GM21576 (cell line): ENCODE data around the gene PAX5.
A peak's percentile ranks its signal among the peaks of the same experiment; 100 is the strongest.

Source experiments
- ATAC-seq: cut with Tn5 transposase; IDR thresholded peaks from one replicate; pipeline ENCODE4 v1.9.1; 2021; ENCODE audit warnings: mild to moderate bottlenecking, moderate library complexity; ENCODE audit not compliant: unreplicated experiment

Gene PAX5

DNA sequence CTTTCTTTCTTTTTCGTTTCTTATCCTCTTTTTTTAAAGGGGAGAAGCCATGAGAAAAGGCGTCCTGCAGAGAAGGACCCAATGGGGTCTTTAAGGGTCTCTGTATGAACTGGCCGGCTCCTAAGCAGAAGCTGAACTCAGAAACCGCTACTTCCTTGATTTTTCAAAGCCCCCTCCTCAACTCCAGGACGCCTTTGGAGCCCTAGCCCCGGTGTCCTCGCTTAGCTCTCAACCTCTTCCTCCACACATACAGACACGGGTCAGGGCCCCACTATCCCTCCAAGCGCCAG is 8.3 kb downstream of the PAX5 start:
- ATAC-seq: no peak

- no peak for ATAC-seq
These were observed 8.8 kb downstream of the PAX5 start for GRCh38 chr9:37025071-37025822.

DNA sequence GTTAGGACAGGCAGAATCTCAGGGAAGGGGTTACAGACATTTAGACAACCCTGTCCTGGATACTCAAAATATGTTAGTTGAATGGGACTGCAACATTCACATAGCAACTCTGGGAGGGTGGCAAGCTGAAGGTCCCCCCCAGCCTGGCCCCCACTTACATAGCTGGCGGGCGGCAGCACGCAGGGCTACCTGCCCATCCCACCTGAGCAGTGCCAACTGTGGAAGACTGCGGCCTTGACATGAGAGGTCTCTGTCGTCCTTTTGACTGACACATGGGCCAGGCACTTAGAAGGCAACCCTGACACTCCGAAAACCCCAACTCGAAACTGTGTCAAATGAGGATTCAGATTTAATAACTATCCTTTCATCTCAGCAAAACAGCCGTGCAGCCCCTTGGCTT is 16.5 kb downstream of the PAX5 start:
- ATAC-seq: no peak

GRCh38 chr9:37011530-37011929 is 22.5 kb downstream of the PAX5 start:
- no peak for ATAC-seq

DNA sequence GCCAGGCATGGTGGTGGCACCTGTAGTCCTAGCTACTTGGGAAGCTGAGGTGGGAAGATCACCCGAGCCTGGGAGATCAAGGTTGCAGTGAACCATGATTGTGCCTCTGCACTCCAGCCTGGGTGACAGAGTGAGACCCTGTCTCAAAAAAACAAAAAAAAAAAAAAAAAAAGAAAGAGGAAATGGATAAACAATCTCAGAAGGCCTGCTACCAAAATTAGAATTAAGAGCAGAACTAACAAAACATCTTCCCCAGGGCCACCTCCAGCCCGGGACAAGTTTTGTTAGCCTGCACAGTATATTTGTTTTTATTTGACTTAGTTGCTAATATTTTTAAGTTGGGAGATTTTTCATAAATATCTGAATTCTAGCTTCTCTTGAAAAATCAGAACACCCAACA is 23.1 kb downstream of the PAX5 start:
- no peak for ATAC-seq

DNA sequence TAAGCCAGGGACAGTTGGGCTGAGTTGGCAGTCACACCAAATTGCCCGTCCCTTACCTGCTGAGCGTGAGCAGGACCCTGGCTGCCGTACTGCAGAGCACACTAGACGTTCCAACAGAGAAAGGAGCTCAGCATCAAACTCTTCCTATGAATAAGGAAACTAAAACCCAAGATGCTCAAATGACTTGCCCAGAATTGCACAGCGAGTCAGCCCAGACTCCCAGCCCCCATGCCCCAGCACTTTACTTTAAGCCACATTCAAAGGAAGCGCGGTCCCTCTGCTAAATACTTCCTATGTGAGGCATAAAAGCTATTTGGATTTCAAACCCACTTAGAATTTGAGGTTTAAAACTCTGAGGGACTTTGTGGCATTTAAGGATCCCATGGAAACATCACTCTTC is 23.9 kb downstream of the PAX5 start:
- no peak for ATAC-seq

DNA sequence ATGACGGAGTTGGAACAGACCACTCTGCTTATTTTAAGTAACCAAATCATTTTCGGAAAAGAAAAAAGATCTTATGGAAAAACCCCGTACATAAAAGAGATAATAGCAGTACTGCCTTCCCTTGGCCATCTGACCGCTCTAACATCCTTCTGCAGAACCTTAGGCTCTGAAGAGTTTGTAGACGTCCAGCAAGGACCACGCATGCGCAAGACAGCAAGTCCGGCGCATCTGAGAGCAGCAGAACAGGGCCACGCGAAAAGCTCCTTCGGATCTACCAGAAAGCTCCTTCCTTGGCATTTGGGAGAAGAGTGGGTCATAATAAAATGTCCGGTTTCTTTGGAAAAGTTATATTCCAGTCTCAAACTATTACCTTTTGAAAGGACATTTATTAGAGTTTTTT is 26.8 kb downstream of the PAX5 start:
- ATAC-seq: no peak

DNA sequence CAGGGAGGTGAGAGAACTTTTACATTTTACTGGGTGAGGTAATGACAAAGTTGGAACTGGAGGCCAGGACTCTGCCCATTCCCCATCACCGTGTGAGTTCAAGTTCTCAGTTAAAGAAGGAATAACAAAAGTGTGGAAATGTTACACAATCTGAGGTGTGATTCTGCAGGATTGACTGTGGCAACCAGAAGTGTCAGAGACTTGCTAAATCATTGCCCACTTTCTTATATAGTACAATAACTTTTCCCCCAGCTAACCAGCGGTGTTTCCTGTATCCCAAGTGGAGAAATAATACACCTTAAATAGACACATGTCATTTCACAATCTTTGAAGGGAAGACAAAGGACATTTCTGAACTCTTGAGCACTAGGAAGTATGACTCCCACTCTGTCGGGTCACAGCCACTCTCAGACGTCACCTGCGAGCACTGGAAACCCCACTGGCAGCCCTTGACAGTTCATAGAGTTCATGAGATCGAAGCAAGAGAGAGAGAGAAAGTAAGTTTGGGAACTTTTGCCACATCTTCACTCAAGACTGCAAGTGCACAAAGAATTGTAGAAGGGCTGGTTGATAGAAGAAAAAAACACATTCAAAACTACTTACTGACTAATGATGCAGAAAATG is 28.4 kb downstream of the PAX5 start:
- ATAC-seq: no peak

GRCh38 chr9:37004424-37004935 is 29.6 kb downstream of the PAX5 start:
- ATAC-seq: peak; percentile 32

GRCh38 chr9:37002413-37003217 is 31.5 kb downstream of the PAX5 start:
- no peak for ATAC-seq

- ATAC-seq: no peak
These were observed 32.0 kb downstream of the PAX5 start for GRCh38 chr9:37002036-37002412.

DNA sequence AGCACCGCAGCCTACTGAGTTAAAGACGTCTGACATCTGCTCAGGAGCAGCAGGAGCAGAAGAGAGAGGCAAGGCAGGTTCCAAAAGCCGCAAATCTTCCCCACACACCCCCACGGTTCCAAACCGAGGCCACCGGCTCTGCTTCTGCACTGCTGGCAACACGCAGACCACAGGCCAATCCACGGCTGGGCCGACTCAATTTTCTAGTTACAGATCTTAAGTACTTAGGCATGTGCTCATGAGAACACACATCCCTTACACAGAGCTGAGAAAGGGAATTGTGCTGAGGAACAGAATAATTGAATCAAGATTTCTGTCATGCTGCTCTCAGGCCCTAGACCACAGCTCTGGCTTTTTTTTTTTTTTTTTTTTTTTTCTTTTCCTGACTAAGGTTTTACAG is 32.6 kb downstream of the PAX5 start:
- ATAC-seq: no peak

DNA sequence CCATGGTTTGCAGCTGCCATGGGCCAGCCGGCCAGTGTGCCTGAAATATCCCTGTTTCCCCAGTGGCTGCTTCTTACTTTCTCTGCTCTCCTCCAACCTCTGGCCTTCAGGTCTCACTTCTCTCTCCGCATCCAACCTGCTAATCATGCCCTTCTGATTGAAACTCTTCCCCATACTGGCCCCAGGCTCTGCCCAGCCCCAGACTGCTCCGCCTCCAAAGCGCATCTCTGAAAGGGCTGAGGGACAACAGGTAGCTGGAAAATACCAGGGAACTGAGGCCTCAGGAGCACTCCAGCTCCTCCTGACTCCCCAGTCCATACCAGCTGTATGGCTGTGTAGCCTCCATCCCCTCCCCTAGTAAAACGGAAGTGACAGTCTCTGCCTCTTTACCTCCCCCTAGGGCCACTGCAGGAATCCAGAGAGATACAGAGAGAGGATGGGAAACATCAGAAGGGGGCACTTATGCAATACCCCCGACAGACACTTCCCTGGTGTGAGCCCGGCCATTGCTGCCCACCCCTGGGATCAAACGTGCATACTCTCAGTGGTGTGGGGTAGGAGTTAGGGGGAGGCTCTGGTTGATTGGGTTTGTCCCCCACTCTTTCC is 34.2 kb downstream of the PAX5 start:
- no peak for ATAC-seq

GRCh38 chr9:36997414-36997813 is 36.7 kb downstream of the PAX5 start:
- ATAC-seq: no peak

GRCh38 chr9:36996706-36997086 is 37.4 kb downstream of the PAX5 start:
- ATAC-seq: no peak

DNA sequence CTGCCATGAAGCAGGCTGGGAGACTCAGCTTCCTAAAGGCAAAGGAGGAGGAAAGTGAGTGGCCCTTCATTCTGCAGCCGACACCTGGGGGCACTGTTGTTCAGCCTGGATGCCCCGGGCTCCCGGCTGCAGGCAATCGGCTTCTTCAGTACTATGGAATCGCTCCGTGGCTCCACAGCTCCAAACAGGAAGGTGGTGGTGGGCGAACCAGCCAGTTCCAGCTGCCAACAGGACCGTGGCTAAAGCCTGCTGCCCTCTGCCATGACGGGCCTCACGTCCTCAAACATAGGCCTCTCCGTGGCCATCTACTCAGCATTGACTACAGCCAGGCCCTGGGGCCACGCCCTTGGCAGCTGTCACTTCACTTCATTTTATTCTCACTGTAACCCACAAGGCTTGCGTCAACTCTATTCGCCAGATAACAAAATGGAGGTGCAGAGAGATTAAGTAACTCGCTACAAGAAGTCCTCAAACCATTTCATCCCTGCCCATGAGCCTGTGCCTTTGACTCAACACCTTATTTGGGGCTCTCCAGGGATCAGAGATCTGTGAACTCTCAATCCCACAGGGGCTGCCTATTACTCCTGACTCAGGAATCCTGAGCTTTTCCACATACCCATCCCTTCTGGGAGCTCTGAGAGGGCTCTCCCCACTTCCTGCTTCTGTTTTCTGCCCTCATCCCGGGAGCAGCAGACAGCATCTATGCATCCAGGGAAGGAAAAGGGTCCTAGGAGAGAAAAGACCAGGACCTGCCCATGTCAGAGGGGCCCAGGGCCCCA is 38.0 kb downstream of the PAX5 start:
- no peak for ATAC-seq

DNA sequence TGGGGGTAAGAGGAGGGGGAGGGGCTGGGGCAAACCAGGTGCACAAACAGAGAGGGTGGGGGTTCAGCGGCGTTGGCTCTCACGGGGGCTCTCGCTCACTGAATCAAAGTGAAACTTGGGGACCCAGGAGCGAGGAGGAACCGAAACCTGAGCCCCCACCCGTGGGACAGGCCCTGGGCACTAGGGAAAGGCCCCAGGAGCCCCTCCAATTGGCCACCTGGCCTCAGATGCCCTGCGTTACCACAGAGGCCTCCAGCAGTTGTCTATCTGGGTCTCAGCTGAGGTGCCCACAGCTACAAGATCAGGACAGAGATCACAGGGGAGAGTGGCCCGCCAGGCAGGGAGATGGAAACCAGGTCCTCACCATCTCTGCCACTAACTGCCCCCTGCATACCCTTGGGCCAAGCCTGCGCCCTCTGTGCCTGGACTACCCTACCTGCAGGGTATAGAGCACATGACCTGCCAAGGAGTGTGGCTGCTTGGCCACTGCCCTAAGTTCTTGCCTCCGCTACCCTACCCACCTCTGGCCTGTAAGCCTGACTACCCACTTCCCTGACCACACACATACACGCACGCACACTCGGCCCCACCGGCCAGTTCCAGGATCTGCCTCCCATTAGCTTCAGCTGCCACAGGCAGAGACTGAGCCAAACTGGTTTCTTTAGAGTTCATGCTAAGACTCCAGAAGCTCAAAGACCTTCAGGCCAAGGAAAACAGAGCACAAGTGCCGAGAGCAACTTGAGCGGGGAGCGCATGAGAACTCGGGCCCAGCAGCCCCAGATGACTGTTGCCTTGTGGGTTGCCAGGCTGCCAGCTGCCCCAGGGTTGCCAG is 39.9 kb downstream of the PAX5 start:
- peak; percentile 45 for ATAC-seq

DNA sequence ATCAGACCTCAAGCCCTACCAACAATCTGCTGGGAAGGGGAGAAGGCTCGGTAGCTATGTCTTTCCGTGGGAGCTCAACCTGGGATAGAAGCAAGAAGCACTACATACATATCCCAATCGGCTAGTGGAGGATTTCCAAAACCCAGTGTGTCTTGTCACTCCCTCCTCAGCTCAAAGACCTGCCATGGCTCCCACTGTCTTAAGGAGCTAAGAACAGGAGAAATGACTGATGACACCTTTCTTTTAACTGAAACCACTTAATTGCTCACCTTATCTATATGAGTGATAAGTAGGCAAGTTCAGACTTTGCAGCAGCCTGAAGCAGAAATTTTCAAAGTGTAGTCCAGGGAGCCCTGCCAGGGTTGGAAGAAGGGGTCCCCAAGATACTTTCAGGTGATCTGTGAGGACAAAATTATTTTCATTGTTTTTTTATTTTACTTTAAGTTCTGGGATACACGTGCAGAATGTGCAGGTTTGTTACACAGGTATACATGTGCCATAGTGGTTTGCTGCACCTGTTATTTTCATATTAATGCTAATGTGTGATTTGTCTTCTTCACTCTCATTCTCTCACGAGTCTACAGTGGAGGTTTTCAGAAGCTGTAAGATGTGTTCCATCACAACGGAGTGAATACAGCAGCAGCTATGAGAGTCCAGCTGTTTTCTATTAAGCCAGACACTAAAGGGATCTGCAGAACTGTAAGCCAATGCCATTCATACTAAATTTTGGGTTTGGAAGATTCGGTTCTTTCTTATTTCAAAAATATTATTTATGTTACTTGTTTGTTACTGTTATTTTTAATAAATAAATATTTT is 41.4 kb downstream of the PAX5 start:
- ATAC-seq: no peak

GRCh38 chr9:36991516-36992134 is 42.4 kb downstream of the PAX5 start:
- no peak for ATAC-seq
